ENCODE data around the gene DPP6.
A peak's percentile ranks its signal among the peaks of the same experiment; 100 is the strongest.

DNA sequence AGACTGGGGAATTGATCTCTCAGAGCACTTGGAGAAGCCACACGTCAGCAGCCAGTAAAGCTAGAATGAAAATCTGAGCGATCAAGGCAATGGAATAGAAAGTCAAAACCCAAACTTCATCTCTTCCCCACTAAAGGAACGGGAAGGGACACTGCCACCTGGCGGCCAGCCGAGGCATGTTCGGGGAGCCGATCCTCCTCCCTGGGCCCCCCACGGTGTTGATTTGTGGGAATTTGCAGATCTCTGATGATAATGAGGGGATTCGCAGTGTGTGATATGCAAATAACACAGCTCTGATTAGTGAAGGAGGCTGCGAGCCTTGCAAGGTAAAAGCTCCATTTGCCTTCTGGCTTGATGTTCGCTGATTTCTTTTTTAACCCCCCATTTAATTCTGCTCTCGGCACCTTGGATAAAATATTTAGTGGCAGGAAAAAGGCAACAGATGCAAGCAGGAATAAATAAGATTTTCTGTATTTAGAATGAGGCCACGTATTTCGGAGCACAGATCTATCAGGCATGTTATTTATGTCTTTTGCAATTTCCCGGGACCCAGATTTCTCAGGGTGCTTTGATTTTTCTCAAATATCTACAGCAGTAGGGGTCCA, 692.2 kb downstream of the DPP6 start:
- TF ChIP-seq CTCF (IDR thresholded peaks at IDR 0.05) (peak; percentile 52), EZH2 (IDR thresholded peaks at IDR 0.05; ENCODE audit: borderline replicate concordance, insufficient read depth, low read depth, low read length, poor library complexity, severe bottlenecking) (no peak)

Measured in B cell (primary cell).